Measurements from ENCODE around the gene COG2. TPM values are rescaled to one million over a fixed set of nuclear protein-coding genes. Genes with fewer than 3 reads are reported as not detected.

COG2 gene
- total RNA-seq, 1 experiment from 2014 or later: 46.9 TPM

- DNase-seq: no peak
- Mint-ChIP-seq H3K36me3 (ENCODE audit: insufficient read depth, unreplicated experiment) (peaks cover 24% of the 10 kb centered on the region), H3K9me3 (ENCODE audit: unreplicated experiment) (no peaks in the 10 kb centered on the region), H3K27ac (ENCODE audit: unreplicated experiment) (peak overlapping the region; percentile 96), H3K27me3 (ENCODE audit: insufficient read depth, unreplicated experiment) (no peaks in the 10 kb centered on the region), H3K4me3 (ENCODE audit: unreplicated experiment) (peak overlapping the region; percentile 80), H3K4me1 (ENCODE audit: low read depth, unreplicated experiment) (peaks cover 61% of the 10 kb centered on the region)
- peaks cover 54% of the 10 kb centered on the region for H3K4me1 ChIP-seq
- peaks cover 9% of the 10 kb centered on the region; the same call in 1 of the 2 replicates for H3K36me3 ChIP-seq (ENCODE audit: control insufficient read depth, insufficient read depth, low read length)
- ChIA-PET POLR2A (no interaction called here), CTCF (interaction anchor here (1.1 to 1.7 kb wide), 4 partner anchors 10 to 69 kb away, joined by 3 to 5 read pairs (median 4); partner anchors contain the start of gene AGT)
- no peak for TF ChIP-seq CTCF (IDR thresholded peaks at IDR 0.05; ENCODE audit: insufficient read depth in 1 of 2, low read depth in 1 of 2, low read length in 1 of 2, severe bottlenecking in 1 of 2, unreplicated experiment in 1 of 2)
- no peaks in the 10 kb centered on the region for H3K27me3 ChIP-seq (replicated peaks; ENCODE audit: control insufficient read depth, insufficient read depth, low read length)
- no peaks in the 10 kb centered on the region for H3K9me3 ChIP-seq
- intact Hi-C loops (cut with micrococcal nuclease; ENCODE audit: unreplicated experiment): loop anchor here (2.0 kb wide), 1 partner anchor 25 kb away; no protein-coding TSS in a partner anchor
- no TSS peak for BruUV-seq (replicated peaks)
- H3K4me3 ChIP-seq (ENCODE audit: low read depth, low read length): no peak overlapping the region
Observed at GRCh38 chr1:230703679-230704385, 61.6 kb downstream of the COG2 start.

GRCh38 chr1:230704830-230705229 is 62.5 kb downstream of the COG2 start:
- Histone ChIP-seq H3K9me3 (no peaks in the 10 kb centered on the region), H3K4me3 (ENCODE audit: low read depth, low read length) (no peak overlapping the region), H3K36me3 (ENCODE audit: control insufficient read depth, insufficient read depth, low read length) (peaks cover 9% of the 10 kb centered on the region; the same call in 1 of the 2 replicates), H3K27me3 (replicated peaks; ENCODE audit: control insufficient read depth, insufficient read depth, low read length) (no peaks in the 10 kb centered on the region), H3K4me1 (peaks cover 64% of the 10 kb centered on the region)
- Mint-ChIP-seq H3K4me1 (ENCODE audit: low read depth, unreplicated experiment) (peaks cover 64% of the 10 kb centered on the region), H3K36me3 (ENCODE audit: insufficient read depth, unreplicated experiment) (peaks cover 28% of the 10 kb centered on the region), H3K9me3 (ENCODE audit: unreplicated experiment) (no peaks in the 10 kb centered on the region), H3K27ac (ENCODE audit: unreplicated experiment) (peak overlapping the region; percentile 96), H3K27me3 (ENCODE audit: insufficient read depth, unreplicated experiment) (no peaks in the 10 kb centered on the region), H3K4me3 (ENCODE audit: unreplicated experiment) (no peak overlapping the region)
- BruUV-seq (replicated peaks): no TSS peak
- ChIA-PET POLR2A (no interaction called here), CTCF (no interaction called here)
- DNase-seq: no peak
- TF ChIP-seq CTCF (IDR thresholded peaks at IDR 0.05; ENCODE audit: insufficient read depth in 1 of 2, low read depth in 1 of 2, low read length in 1 of 2, severe bottlenecking in 1 of 2, unreplicated experiment in 1 of 2): no peak
- intact Hi-C loops (cut with micrococcal nuclease; ENCODE audit: unreplicated experiment): no loop called here

- CTCF ChIA-PET: no interaction called here
- Mint-ChIP-seq H3K36me3 (ENCODE audit: insufficient read depth, unreplicated experiment) (peaks cover 28% of the 10 kb centered on the region), H3K27ac (ENCODE audit: unreplicated experiment) (peak overlapping the region; percentile 96), H3K4me1 (ENCODE audit: low read depth, unreplicated experiment) (peaks cover 58% of the 10 kb centered on the region), H3K4me3 (ENCODE audit: unreplicated experiment) (no peak overlapping the region), H3K9me3 (ENCODE audit: unreplicated experiment) (no peaks in the 10 kb centered on the region), H3K27me3 (ENCODE audit: insufficient read depth, unreplicated experiment) (no peaks in the 10 kb centered on the region)
- TF ChIP-seq CTCF (IDR thresholded peaks at IDR 0.05; ENCODE audit: insufficient read depth in 1 of 2, low read depth in 1 of 2, low read length in 1 of 2, severe bottlenecking in 1 of 2, unreplicated experiment in 1 of 2): no peak
- Histone ChIP-seq H3K4me1 (peaks cover 70% of the 10 kb centered on the region), H3K36me3 (ENCODE audit: control insufficient read depth, insufficient read depth, low read length) (peaks cover 12% of the 10 kb centered on the region), H3K4me3 (ENCODE audit: low read depth, low read length) (no peak overlapping the region), H3K9me3 (no peaks in the 10 kb centered on the region), H3K27me3 (replicated peaks; ENCODE audit: control insufficient read depth, insufficient read depth, low read length) (no peaks in the 10 kb centered on the region)
- POLR2A ChIA-PET: no interaction called here
- intact Hi-C loops (cut with micrococcal nuclease; ENCODE audit: unreplicated experiment): no loop called here
- no TSS peak for BruUV-seq (replicated peaks)
- DNase-seq: no peak
Observed at GRCh38 chr1:230705289-230706019, 63.2 kb downstream of the COG2 start.

Data from Caco-2 (cell line).